H1 (cell line): ENCODE results near the gene TYRO3. TPM values are rescaled to one million over a fixed set of nuclear protein-coding genes. Genes with fewer than 3 reads are reported as not detected.

Experiments
- CTCF ChIA-PET: fragments of 300-600 bp; sonication (Branson Sonifier 250); formaldehyde crosslinking; loops from one replicate; lab custom pipeline; 2021; ENCODE audit not compliant: partially characterized antibody; lab: Charles Lee
- POLR2A ChIA-PET: fragments of 300-600 bp; sonication (Branson Sonifier 250); formaldehyde crosslinking; loops from one replicate; lab custom pipeline; 2021; ENCODE audit warnings: inconsistent platforms; ENCODE audit not compliant: partially characterized antibody; lab: Charles Lee
- DNase-seq, 2 experiments: peaks; one replicate each; pipeline versions ENCODE4 v3.0.0 to v3.0.0-alpha.2; 2010 to 2022; ENCODE audit warnings: low spot score in 2 of 2, low read depth in 1 of 2, mixed read lengths in 1 of 2
- FAIRE-seq: peaks from 2 replicates; lab custom pipeline; 2011; peaks lifted over from hg19 to GRCh38; lab: Jason Lieb, UNC
- H2AFZ ChIP-seq: 2 replicates; pipeline ENCODE4 v1.8.1; 2012; ENCODE audit warnings: low read length, inconsistent platforms
- H2AK5ac ChIP-seq: 2 replicates; pipeline ENCODE4 v1.6.1; 2013; ENCODE audit warnings: low read depth, low read length
- H2BK120ac ChIP-seq: replicated peaks from 2 replicates; pipeline ENCODE3; 2013; ENCODE audit warnings: low read depth, low read length, inconsistent platforms
- H2BK12ac ChIP-seq: 2 replicates; pipeline ENCODE4 v1.6.1; 2013; ENCODE audit warnings: low read depth, low read length
- H2BK15ac ChIP-seq: 2 replicates; pipeline ENCODE4 v1.6.1; 2013; ENCODE audit warnings: low read length
- H2BK20ac ChIP-seq: 2 replicates; pipeline ENCODE4 v1.6.1; 2013; ENCODE audit warnings: low read length
- H2BK5ac ChIP-seq: 2 replicates; pipeline ENCODE4 v1.6.1; 2013; ENCODE audit warnings: low read depth, low read length
- H3K14ac ChIP-seq: 2 replicates; pipeline ENCODE4 v1.6.1; 2013; ENCODE audit warnings: inconsistent platforms; ENCODE audit not compliant: insufficient read length
- H3K18ac ChIP-seq: 2 replicates; pipeline ENCODE4 v1.6.1; 2013; ENCODE audit warnings: low read length; ENCODE audit errors: extremely low read depth
- H3K23ac ChIP-seq: 2 replicates; pipeline ENCODE4 v1.6.1; 2013; ENCODE audit warnings: inconsistent platforms; ENCODE audit not compliant: insufficient read length
- H3K23me2 ChIP-seq: 2 replicates; pipeline ENCODE4 v1.6.1; 2013; ENCODE audit warnings: low read depth, low read length
- H3K27ac ChIP-seq: 2 replicates; pipeline ENCODE4 v1.6.1; 2011; ENCODE audit warnings: low read depth, low read length, inconsistent platforms
- H3K27me3 ChIP-seq, 4 experiments: replicated peaks in 1 of 4; 1 replicate in 1 of 4; 2 replicates in 3 of 4; pipeline versions ENCODE4 v1.6.1 to v1.8.1; 2011 to 2013; ENCODE audit warnings: low read length in 3 of 4, mild to moderate bottlenecking in 3 of 4, inconsistent platforms in 2 of 4, mixed read lengths in 2 of 4, moderate library complexity in 1 of 4; ENCODE audit not compliant: control insufficient read depth in 3 of 4, insufficient read depth in 3 of 4; ENCODE audit errors: extremely low read depth in 1 of 4
- H3K36me3 ChIP-seq, 4 experiments: 2 replicates each; pipeline versions ENCODE4 v1.6.1 to v1.8.1; 2011 to 2013; ENCODE audit warnings: mild to moderate bottlenecking in 4 of 4, low read length in 3 of 4, moderate library complexity in 2 of 4, control low read depth in 1 of 4, inconsistent platforms in 1 of 4; ENCODE audit not compliant: insufficient read depth in 4 of 4, control insufficient read depth in 2 of 4
- H3K4ac ChIP-seq: replicated peaks from 2 replicates; pipeline ENCODE3; 2013; ENCODE audit warnings: low read length, low read depth, mixed read lengths, inconsistent platforms; ENCODE audit not compliant: insufficient read length
- H3K4me1 ChIP-seq, 4 experiments: replicated peaks in 1 of 4; 1 replicate in 1 of 4; 2 replicates in 3 of 4; pipeline versions ENCODE4 v1.6.1 to v1.8.1; 2011 to 2013; ENCODE audit warnings: low read length in 3 of 4, inconsistent platforms in 2 of 4, mixed read lengths in 1 of 4; ENCODE audit not compliant: insufficient read depth in 4 of 4, control insufficient read depth in 3 of 4
- H3K4me2 ChIP-seq, 2 experiments: 2 replicates each; pipeline versions ENCODE4 v1.6.1 to v1.8.1; 2011 to 2013; ENCODE audit warnings: low read depth in 2 of 2, low read length in 2 of 2, control low read depth in 1 of 2, inconsistent platforms in 1 of 2, mild to moderate bottlenecking in 1 of 2; ENCODE audit not compliant: insufficient read depth in 1 of 2
- H3K4me3 ChIP-seq, 4 experiments: fragments of 200-600, 300-600 bp in 1 of 4; sonication (generic), shearing (Covaris generic), sonication (Bioruptor Twin) in 1 of 4; 2 replicates each; pipeline versions ENCODE4 v1.5.1 to v1.8.1; 2011 to 2016; ENCODE audit warnings: low read length in 4 of 4, low read depth in 3 of 4, control low read depth in 2 of 4, inconsistent platforms in 2 of 4, mild to moderate bottlenecking in 2 of 4, mixed read lengths in 1 of 4, moderate library complexity in 1 of 4; ENCODE audit not compliant: insufficient read depth in 2 of 4; ENCODE audit errors: extremely low read depth in 1 of 4
- H3K56ac ChIP-seq: replicated peaks from 2 replicates; pipeline ENCODE3; 2013; ENCODE audit warnings: low read depth, mild to moderate bottlenecking, mixed read lengths, low read length, inconsistent platforms; ENCODE audit not compliant: insufficient read length
- H3K79me1 ChIP-seq: 2 replicates; pipeline ENCODE4 v1.6.1; 2013; ENCODE audit warnings: low read depth, low read length, control low read depth
- H3K79me2 ChIP-seq, 2 experiments: 2 replicates each; pipeline versions ENCODE4 v1.6.1 to v1.8.1; 2012 to 2013; ENCODE audit warnings: low read length in 2 of 2, mild to moderate bottlenecking in 2 of 2, inconsistent platforms in 1 of 2; ENCODE audit not compliant: insufficient read depth in 2 of 2, control insufficient read depth in 1 of 2
- H3K9ac ChIP-seq, 4 experiments: replicated peaks in 1 of 4; 1 replicate in 1 of 4; 2 replicates in 3 of 4; pipeline versions ENCODE4 v1.6.1 to v1.8.1; 2011 to 2013; ENCODE audit warnings: low read depth in 3 of 4, low read length in 3 of 4, control low read depth in 2 of 4, mild to moderate bottlenecking in 2 of 4, moderate library complexity in 2 of 4, inconsistent platforms in 1 of 4; ENCODE audit errors: extremely low read depth in 1 of 4
- H3K9me3 ChIP-seq, 2 experiments: 2 replicates each; pipeline versions ENCODE4 v1.6.1 to v1.8.1; 2012 to 2013; ENCODE audit warnings: mild to moderate bottlenecking in 2 of 2, moderate library complexity in 2 of 2, control low read depth in 1 of 2, inconsistent platforms in 1 of 2, low read depth in 1 of 2, low read length in 1 of 2, mixed read lengths in 1 of 2; ENCODE audit not compliant: insufficient read depth in 2 of 2
- H4K20me1 ChIP-seq, 2 experiments: replicated peaks in 1 of 2; 2 replicates each; pipeline versions ENCODE3 to v1.8.1; 2011 to 2013; ENCODE audit warnings: inconsistent platforms in 2 of 2, low read length in 2 of 2, mild to moderate bottlenecking in 1 of 2; ENCODE audit not compliant: insufficient read depth in 2 of 2, control insufficient read depth in 1 of 2
- H4K5ac ChIP-seq: 2 replicates; pipeline ENCODE4 v1.6.1; 2013; ENCODE audit warnings: low read length, low read depth, mixed read lengths, inconsistent platforms; ENCODE audit not compliant: insufficient read length
- H4K8ac ChIP-seq: 2 replicates; pipeline ENCODE4 v1.8.0; 2013; ENCODE audit warnings: mild to moderate bottlenecking, moderate library complexity, low read length, inconsistent platforms; ENCODE audit not compliant: insufficient read depth; ENCODE audit errors: extremely low read depth
- H4K91ac ChIP-seq: replicated peaks from 2 replicates; pipeline ENCODE3; 2013; ENCODE audit warnings: low read length, mixed read lengths, inconsistent platforms; ENCODE audit not compliant: insufficient read length
- POU5F1 ChIP-seq: IDR thresholded peaks from 2 replicates; pipeline ENCODE4 v1.6.1; 2011; ENCODE audit warnings: low read depth, mild to moderate bottlenecking, low read length, moderate library complexity
- YY1 ChIP-seq: IDR thresholded peaks from 2 replicates; pipeline ENCODE4 v1.6.1; 2011; ENCODE audit warnings: low read depth, mild to moderate bottlenecking, low read length
- WGBS, 2 experiments: shearing (Covaris generic) in 1 of 2; methylation state at CpG; one replicate each; pipeline versions ENCODE4 v1.1.6 to v1.1.7; 2013 to 2015; ENCODE audit warnings: low lambda C conversion rate in 2 of 2, mixed read lengths in 2 of 2, inconsistent platforms in 1 of 2, low coverage in 1 of 2, missing lambda C conversion rate in 1 of 2; ENCODE audit not compliant: insufficient replicate concordance in 2 of 2, insufficient coverage in 1 of 2, insufficient read length in 1 of 2; ENCODE audit errors: extremely low coverage in 1 of 2, missing lambda C conversion rate in 1 of 2; 5-methylcytosine and 5-hydroxymethylcytosine counted together
- polyA plus RNA-seq, 7 experiments: library from polyadenylated mRNA; depleted of rRNA in 3 of 7; stranded (reverse) in 5 of 7; unstranded in 2 of 7; fragments of >200 nt in 5 of 7; fragments of 200-250 nt in 2 of 7; gene quantifications; 1 replicate in 5 of 7; 2 replicates in 1 of 7; 4 replicates in 1 of 7; pipeline versions ENCODE4 v1.2.1 to v1.2.3, GENCODE V29; 2011 to 2013; ENCODE audit warnings: missing spikeins in 2 of 7, mixed read lengths in 2 of 7
- total RNA-seq: library from RNA; stranded (reverse); fragmentation: NEBNext Ultra II Directional; extraction: Animal tissue kit (Norgen Biotek cat#: 25700); gene quantifications from 2 replicates; pipeline ENCODE4 v1.2.1, GENCODE V29; 2021
- TF ChIP-seq, protein P1 (sequence below): IDR thresholded peaks from 2 replicates; pipeline ENCODE4 v1.6.1; 2012; ENCODE audit warnings: inconsistent platforms

The TYRO3 gene
- total and polyA plus RNA-seq, 2 of the 8 experiments (the other 6 are each of a cell fraction or from before 2014, with no cell fraction given): 82.7 to 98.8 TPM

DNA sequence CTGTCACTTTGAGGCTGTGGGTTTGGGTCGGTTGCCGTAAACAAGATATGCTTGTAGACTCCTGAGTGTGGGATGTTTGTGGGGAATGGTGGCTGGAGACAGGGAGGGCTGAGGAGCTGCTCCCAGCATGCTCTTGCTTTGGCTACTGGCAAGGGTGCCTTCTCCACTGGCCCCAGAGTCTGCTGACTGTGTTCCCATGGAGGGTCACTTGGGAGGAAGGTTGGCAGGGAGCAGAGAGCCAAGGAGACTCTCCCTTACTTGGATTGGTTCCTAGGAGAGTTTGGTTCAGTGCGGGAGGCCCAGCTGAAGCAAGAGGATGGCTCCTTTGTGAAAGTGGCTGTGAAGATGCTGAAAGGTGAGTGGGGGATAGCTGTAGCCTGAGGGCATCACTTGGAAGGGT lies 11.8 kb downstream of the TYRO3 start:
- Histone ChIP-seq H3K23ac (no peak overlapping the region), H2AK5ac (no peak overlapping the region), H3K4me2 (no peak overlapping the region), H3K14ac (no peak overlapping the region), H3K4ac (no peak overlapping the region), H2AFZ (no peak overlapping the region), H3K9ac (no peak overlapping the region), H2BK5ac (peak overlapping the region; percentile 44; the same call in 1 of the 2 replicates), H3K27ac (peak overlapping the region; percentile 29; the same call in 1 of the 2 replicates), H3K9me3 (no peaks in the 10 kb centered on the region), H2BK12ac (0 out of 2 replicates have a peak overlapping the region, but pooled peaks have one; percentile 27), H3K4me3 (no peak overlapping the region), H4K5ac (no peak overlapping the region), H3K27me3 (no peaks in the 10 kb centered on the region), H3K79me1 (no peaks in the 10 kb centered on the region; the same call in none of the 2 replicates), H3K23me2 (no peaks in the 10 kb centered on the region; the same call in none of the 2 replicates), H3K79me2 (no peaks in the 10 kb centered on the region), H4K20me1 (peaks cover 0 to 6% of the 10 kb centered on the region in 2 experiments), H2BK120ac (no peak overlapping the region), H4K8ac (no peak overlapping the region), H2BK15ac (no peak overlapping the region), H3K56ac (no peak overlapping the region), H2BK20ac (no peak overlapping the region), H4K91ac (peak overlapping the region; percentile 10), H3K36me3 (peaks cover 36 to 79% (median 45%) of the 10 kb centered on the region in 4 experiments; a peak in 7 of 8 replicates), H3K4me1 (peaks cover 5 to 24% (median 20%) of the 10 kb centered on the region in 4 experiments), H3K18ac (no peak overlapping the region)
- no peak for FAIRE-seq
- no peak for DNase-seq
- WGBS, 2 experiments: 85% methylated on average over 3 of the region's 3 CpGs; no CpG with 5 or more reads in 1 of the 2 experiments
- ChIA-PET POLR2A (interaction anchor here (21.2 to 29.7 kb wide), 2 partner anchors 8 to 11 kb away, joined by 643 read pairs; partner anchors contain the start of gene TYRO3), CTCF (interaction anchor here (0.7 to 4.8 kb wide), 6 partner anchors 9 to 33 kb away, joined by 3 to 42 read pairs (median 8); no protein-coding TSS in a partner anchor)
- TF ChIP-seq, protein P1, sequence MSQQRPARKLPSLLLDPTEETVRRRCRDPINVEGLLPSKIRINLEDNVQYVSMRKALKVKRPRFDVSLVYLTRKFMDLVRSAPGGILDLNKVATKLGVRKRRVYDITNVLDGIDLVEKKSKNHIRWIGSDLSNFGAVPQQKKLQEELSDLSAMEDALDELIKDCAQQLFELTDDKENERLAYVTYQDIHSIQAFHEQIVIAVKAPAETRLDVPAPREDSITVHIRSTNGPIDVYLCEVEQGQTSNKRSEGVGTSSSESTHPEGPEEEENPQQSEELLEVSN: no peak
- TF ChIP-seq YY1: no peak
- TF ChIP-seq POU5F1: no peak
